H9 (cell line): Measurements from ENCODE around the gene RAB22A. TPM values are rescaled to one million over a fixed set of nuclear protein-coding genes. Genes with fewer than 3 reads are reported as not detected.

Experiments used
- DNase-seq: peaks from one replicate; pipeline ENCODE4 v3.0.0-alpha.2; 2017
- H2AFZ ChIP-seq: one replicate; pipeline ENCODE4 v1.6.1; 2013; ENCODE audit warnings: mild to moderate bottlenecking, low read length, control low read depth, moderate library complexity
- H2AK5ac ChIP-seq: 2 replicates; pipeline ENCODE4 v1.6.1; 2013; ENCODE audit warnings: low read length, control low read depth, mixed read lengths; ENCODE audit not compliant: insufficient read length
- H2BK120ac ChIP-seq: one replicate; pipeline ENCODE4 v1.6.1; 2013; ENCODE audit warnings: low read depth, mild to moderate bottlenecking, low read length, control low read depth, inconsistent platforms; ENCODE audit not compliant: poor library complexity, severe bottlenecking
- H2BK12ac ChIP-seq: 2 replicates; pipeline ENCODE4 v1.6.1; 2013; ENCODE audit warnings: low read length, control low read depth, mixed read lengths, low read depth; ENCODE audit not compliant: insufficient read length
- H2BK15ac ChIP-seq: 2 replicates; pipeline ENCODE4 v1.6.1; 2013; ENCODE audit warnings: low read depth, low read length, control low read depth
- H2BK20ac ChIP-seq: one replicate; pipeline ENCODE4 v1.6.1; 2013; ENCODE audit warnings: low read depth, mild to moderate bottlenecking, low read length, control low read depth, inconsistent platforms; ENCODE audit not compliant: poor library complexity, severe bottlenecking
- H2BK5ac ChIP-seq: 2 replicates; pipeline ENCODE4 v1.6.1; 2013; ENCODE audit warnings: low read length, control low read depth, mixed read lengths; ENCODE audit not compliant: insufficient read length
- H3K14ac ChIP-seq: 2 replicates; pipeline ENCODE4 v1.6.1; 2013; ENCODE audit warnings: low read length, control low read depth; ENCODE audit not compliant: insufficient read depth
- H3K18ac ChIP-seq: 2 replicates; pipeline ENCODE4 v1.6.1; 2013; ENCODE audit warnings: low read depth, mild to moderate bottlenecking, mixed read lengths, low read length, control low read depth; ENCODE audit not compliant: insufficient read length
- H3K23ac ChIP-seq: 2 replicates; pipeline ENCODE4 v1.6.1; 2013; ENCODE audit warnings: low read length, control low read depth, mixed read lengths, low read depth; ENCODE audit not compliant: insufficient read length
- H3K23me2 ChIP-seq: 2 replicates; pipeline ENCODE4 v1.6.1; 2013; ENCODE audit warnings: low read depth, mild to moderate bottlenecking, mixed read lengths, low read length, control low read depth; ENCODE audit not compliant: insufficient read length, poor library complexity, severe bottlenecking
- H3K27ac ChIP-seq: 2 replicates; pipeline ENCODE4 v1.5.1; 2013; ENCODE audit warnings: low read length, control low read depth, mixed read lengths, low read depth; ENCODE audit not compliant: insufficient read length
- H3K27me3 ChIP-seq: 2 replicates; pipeline ENCODE4 v1.6.1; 2013; ENCODE audit warnings: low read length, control low read depth, inconsistent platforms; ENCODE audit not compliant: insufficient read depth
- H3K4ac ChIP-seq: 2 replicates; pipeline ENCODE4 v1.6.1; 2013; ENCODE audit warnings: low read depth, mild to moderate bottlenecking, control low read depth, inconsistent platforms, low read length, moderate library complexity
- H3K4me1 ChIP-seq: 2 replicates; pipeline ENCODE4 v1.6.1; 2013; ENCODE audit warnings: low read length, control low read depth, inconsistent platforms; ENCODE audit not compliant: insufficient read depth
- H3K4me2 ChIP-seq: 2 replicates; pipeline ENCODE4 v1.6.1; 2013; ENCODE audit warnings: low read length, control low read depth, mixed read lengths; ENCODE audit not compliant: insufficient read length, insufficient read depth
- H3K56ac ChIP-seq: 2 replicates; pipeline ENCODE4 v1.6.1; 2013; ENCODE audit warnings: low read depth, mild to moderate bottlenecking, mixed read lengths, low read length, control low read depth; ENCODE audit not compliant: insufficient read length
- H3K79me1 ChIP-seq: 2 replicates; pipeline ENCODE4 v1.6.1; 2013; ENCODE audit warnings: low read depth, mild to moderate bottlenecking, moderate library complexity, low read length, control low read depth, inconsistent platforms; ENCODE audit not compliant: insufficient read depth, poor library complexity, severe bottlenecking
- H3K79me2 ChIP-seq: 2 replicates; pipeline ENCODE4 v1.6.1; 2013; ENCODE audit warnings: low read length, control low read depth, inconsistent platforms; ENCODE audit not compliant: insufficient read depth
- H3K9ac ChIP-seq: 2 replicates; pipeline ENCODE4 v1.6.1; 2013; ENCODE audit warnings: low read length, control low read depth, mixed read lengths; ENCODE audit not compliant: insufficient read length; ENCODE audit errors: extremely low read depth
- H3K9me3 ChIP-seq: one replicate; pipeline ENCODE4 v1.6.1; 2013; ENCODE audit warnings: low read depth, low read length, inconsistent platforms; ENCODE audit not compliant: control insufficient read depth
- H3T11ph ChIP-seq: one replicate; pipeline ENCODE4 v1.6.1; 2013; ENCODE audit warnings: mild to moderate bottlenecking, low read length, control low read depth, inconsistent platforms
- H4K20me1 ChIP-seq: one replicate; pipeline ENCODE4 v1.6.1; 2013; ENCODE audit not compliant: control insufficient read depth, insufficient read length, insufficient read depth
- H4K5ac ChIP-seq: 2 replicates; pipeline ENCODE4 v1.6.1; 2013; ENCODE audit warnings: low read depth, mild to moderate bottlenecking, mixed read lengths, low read length, control low read depth; ENCODE audit not compliant: insufficient read length
- H4K8ac ChIP-seq: replicated peaks from 2 replicates; pipeline ENCODE4 v1.6.1; 2013; ENCODE audit warnings: low read length, control low read depth, mixed read lengths, low read depth; ENCODE audit not compliant: insufficient read length
- H4K91ac ChIP-seq: 2 replicates; pipeline ENCODE4 v1.6.1; 2013; ENCODE audit warnings: low read depth, mild to moderate bottlenecking, moderate library complexity, mixed read lengths, low read length, control low read depth; ENCODE audit not compliant: insufficient read length
- H3K27ac Mint-ChIP-seq, 3 experiments: 2 replicates in 2 of 3; 3 replicates in 1 of 3; pipeline ENCODE4 v1.8.0; 2020 to 2021; ENCODE audit warnings: mixed read lengths in 3 of 3, mild to moderate bottlenecking in 1 of 3, moderate library complexity in 1 of 3
- H3K27me3 Mint-ChIP-seq: 2 replicates; pipeline ENCODE4 v1.8.0; 2021; ENCODE audit warnings: low read depth, mild to moderate bottlenecking, moderate library complexity, mixed read lengths
- H3K36me3 Mint-ChIP-seq, 3 experiments: 2 replicates in 2 of 3; 3 replicates in 1 of 3; pipeline ENCODE4 v1.8.0; 2020 to 2021; ENCODE audit warnings: low read depth in 3 of 3, mixed read lengths in 3 of 3; ENCODE audit not compliant: insufficient read depth in 1 of 3
- H3K4me1 Mint-ChIP-seq, 2 experiments: 2 replicates each; pipeline ENCODE4 v1.8.0; 2020; ENCODE audit warnings: mixed read lengths in 2 of 2
- H3K4me3 Mint-ChIP-seq, 2 experiments: 2 replicates in 1 of 2; 3 replicates in 1 of 2; pipeline ENCODE4 v1.8.0; 2020 to 2021; ENCODE audit warnings: mild to moderate bottlenecking in 2 of 2, mixed read lengths in 2 of 2, moderate library complexity in 1 of 2
- H3K9me3 Mint-ChIP-seq, 2 experiments: 2 replicates in 1 of 2; 3 replicates in 1 of 2; pipeline ENCODE4 v1.8.0; 2020; ENCODE audit warnings: mild to moderate bottlenecking in 2 of 2, mixed read lengths in 2 of 2, moderate library complexity in 1 of 2
- WGBS: extraction: QIAGEN DNeasy Blood & Tissue Kit; methylation state at CpG from one replicate; pipeline ENCODE4 v1.1.7; 2013; ENCODE audit warnings: missing lambda C conversion rate, low lambda C conversion rate, mixed read lengths; ENCODE audit not compliant: insufficient read length; ENCODE audit errors: extremely low coverage; 5-methylcytosine and 5-hydroxymethylcytosine counted together
- total RNA-seq: library from RNA; stranded (reverse); gene quantifications from 2 replicates; pipeline ENCODE4 v1.2.1, GENCODE V29; 2021
- TF ChIP-seq, protein P1 (sequence below): fragments of 200-600 bp; sonication (generic); conservative IDR thresholded peaks from 3 replicates; pipeline ENCODE4 v1.8.0; 2021; ENCODE audit warnings: antibody characterized with exemption, mild to moderate bottlenecking

RAB22A gene
- total RNA-seq, 1 experiment from 2014 or later, result 6.3 TPM

DNA sequence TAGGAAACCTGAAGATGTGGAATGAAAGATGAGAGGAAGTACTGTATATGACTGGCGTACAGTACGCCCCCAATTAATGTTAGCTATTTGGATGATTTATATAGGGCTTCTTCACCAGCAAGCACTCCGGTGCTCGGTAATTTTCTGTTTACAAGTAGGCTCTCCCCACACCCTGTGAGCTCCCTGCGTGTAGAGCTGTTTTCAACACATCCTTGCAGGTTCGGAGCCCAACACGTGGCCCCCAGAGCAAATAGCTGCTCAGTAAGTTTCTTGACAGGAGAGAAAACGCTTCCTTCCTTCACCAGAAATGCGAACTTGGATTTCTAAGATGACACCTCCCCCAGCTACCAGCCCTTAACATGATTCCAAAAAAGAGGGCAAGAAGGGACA, 1.2 kb upstream of the RAB22A start:
- no peak overlapping the region for H2BK5ac ChIP-seq
- no peak overlapping the region for H2BK12ac ChIP-seq
- H3K23ac ChIP-seq, result no peak overlapping the region
- no peaks in the 10 kb centered on the region; the same call in 1 of the 2 replicates for H3K27me3 ChIP-seq
- H3K14ac ChIP-seq, result no peak overlapping the region
- H2BK15ac ChIP-seq, result no peak overlapping the region
- no peak overlapping the region for H2AK5ac ChIP-seq
- peaks cover 2 to 19% (median 16%) of the 10 kb centered on the region in 3 experiments for H3K36me3 Mint-ChIP-seq
- H4K91ac ChIP-seq, result no peak overlapping the region
- no peak overlapping the region for H3T11ph ChIP-seq
- no peak overlapping the region for H3K27ac Mint-ChIP-seq
- H3K9me3 Mint-ChIP-seq, result no peaks in the 10 kb centered on the region
- no peak overlapping the region for H4K5ac ChIP-seq
- no peaks in the 10 kb centered on the region for H4K20me1 ChIP-seq
- H3K4me1 Mint-ChIP-seq, result peaks cover 12 to 13% of the 10 kb centered on the region in 2 experiments
- H3K9ac ChIP-seq, result no peak overlapping the region
- WGBS, result no CpG with 5 or more reads among the region's 9 CpGs
- peak overlapping the region; percentile 79 to 90 for H3K4me3 Mint-ChIP-seq
- H3K79me1 ChIP-seq, result no peaks in the 10 kb centered on the region
- H2BK20ac ChIP-seq, result no peak overlapping the region
- H2BK120ac ChIP-seq, result no peak overlapping the region
- H3K4me1 ChIP-seq, result no peaks in the 10 kb centered on the region; the same call in 1 of the 2 replicates
- H3K27ac ChIP-seq, result no peak overlapping the region
- no peak overlapping the region for H4K8ac ChIP-seq
- H3K56ac ChIP-seq, result no peak overlapping the region
- H3K23me2 ChIP-seq, result peaks cover 13% of the 10 kb centered on the region
- H3K4ac ChIP-seq, result no peak overlapping the region
- TF ChIP-seq, protein P1, sequence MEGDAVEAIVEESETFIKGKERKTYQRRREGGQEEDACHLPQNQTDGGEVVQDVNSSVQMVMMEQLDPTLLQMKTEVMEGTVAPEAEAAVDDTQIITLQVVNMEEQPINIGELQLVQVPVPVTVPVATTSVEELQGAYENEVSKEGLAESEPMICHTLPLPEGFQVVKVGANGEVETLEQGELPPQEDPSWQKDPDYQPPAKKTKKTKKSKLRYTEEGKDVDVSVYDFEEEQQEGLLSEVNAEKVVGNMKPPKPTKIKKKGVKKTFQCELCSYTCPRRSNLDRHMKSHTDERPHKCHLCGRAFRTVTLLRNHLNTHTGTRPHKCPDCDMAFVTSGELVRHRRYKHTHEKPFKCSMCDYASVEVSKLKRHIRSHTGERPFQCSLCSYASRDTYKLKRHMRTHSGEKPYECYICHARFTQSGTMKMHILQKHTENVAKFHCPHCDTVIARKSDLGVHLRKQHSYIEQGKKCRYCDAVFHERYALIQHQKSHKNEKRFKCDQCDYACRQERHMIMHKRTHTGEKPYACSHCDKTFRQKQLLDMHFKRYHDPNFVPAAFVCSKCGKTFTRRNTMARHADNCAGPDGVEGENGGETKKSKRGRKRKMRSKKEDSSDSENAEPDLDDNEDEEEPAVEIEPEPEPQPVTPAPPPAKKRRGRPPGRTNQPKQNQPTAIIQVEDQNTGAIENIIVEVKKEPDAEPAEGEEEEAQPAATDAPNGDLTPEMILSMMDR, result no peak
- no peak overlapping the region for H3K18ac ChIP-seq
- no peaks in the 10 kb centered on the region for H3K79me2 ChIP-seq
- H3K9me3 ChIP-seq, result no peaks in the 10 kb centered on the region
- no peaks in the 10 kb centered on the region for H3K27me3 Mint-ChIP-seq
- no peak overlapping the region for H2AFZ ChIP-seq
- DNase-seq, result no peak
- H3K4me2 ChIP-seq, result peak overlapping the region; percentile 67
